Right renal pelvis (tissue), 4 donors: ENCODE measurements around the gene RPL3. TPM values are rescaled to one million over a fixed set of nuclear protein-coding genes. Genes with fewer than 3 reads are reported as not detected.

Experiments used
- DNase-seq, 4 donors: peaks; one replicate each; pipeline ENCODE4 v3.0.0-alpha.2; 2013; ENCODE audit warnings: low read depth in 4 of 4, low spot score in 3 of 4, missing footprints in 1 of 4
- polyA plus RNA-seq, 4 donors: library from polyadenylated mRNA; unstranded; fragments of 120-200 nt; gene quantifications; one replicate each; pipeline ENCODE4 v1.2.1, GENCODE V29; 2013; ENCODE audit not compliant: insufficient read length in 4 of 4

The RPL3 gene
- polyA plus RNA-seq, 4 donors, result 2,866 to 3,497 (median 3,191) TPM

DNA sequence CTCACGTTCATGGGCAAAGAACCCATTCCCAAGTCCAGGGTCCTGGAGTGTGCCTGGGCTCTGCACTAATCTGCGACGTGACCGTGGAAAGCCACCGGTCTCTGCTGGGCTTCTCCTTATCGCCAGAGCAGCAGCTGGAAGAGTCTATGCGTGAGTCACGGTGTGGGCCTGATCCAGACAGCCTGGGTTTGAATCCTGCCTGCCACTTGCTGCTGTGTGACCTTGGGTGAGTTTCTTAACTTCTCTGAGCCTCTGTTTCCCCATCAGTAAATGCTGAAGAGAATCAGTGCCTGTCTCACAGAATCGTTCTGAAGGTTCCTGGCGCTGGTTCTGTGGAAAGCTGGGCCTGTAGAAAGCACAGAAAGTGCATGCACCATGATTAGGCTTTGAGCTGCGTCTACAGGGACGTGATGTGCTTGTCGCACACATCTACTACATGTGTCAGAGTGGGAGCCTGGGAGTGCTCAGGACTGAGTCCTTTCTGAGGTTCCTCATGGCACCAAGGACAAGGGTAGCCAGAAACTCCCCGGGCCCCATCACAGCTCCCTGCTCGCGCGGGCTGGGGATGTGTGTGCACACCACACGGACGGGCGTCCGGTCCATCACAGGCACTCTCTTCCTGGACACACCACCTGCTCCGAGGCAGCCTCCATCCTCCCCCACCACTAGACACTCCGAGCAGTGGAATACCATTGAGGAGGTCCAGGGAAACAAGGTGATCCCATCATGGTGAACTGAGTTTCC is 54.1 kb downstream of the RPL3 start:
- DNase-seq, result no peak

DNA sequence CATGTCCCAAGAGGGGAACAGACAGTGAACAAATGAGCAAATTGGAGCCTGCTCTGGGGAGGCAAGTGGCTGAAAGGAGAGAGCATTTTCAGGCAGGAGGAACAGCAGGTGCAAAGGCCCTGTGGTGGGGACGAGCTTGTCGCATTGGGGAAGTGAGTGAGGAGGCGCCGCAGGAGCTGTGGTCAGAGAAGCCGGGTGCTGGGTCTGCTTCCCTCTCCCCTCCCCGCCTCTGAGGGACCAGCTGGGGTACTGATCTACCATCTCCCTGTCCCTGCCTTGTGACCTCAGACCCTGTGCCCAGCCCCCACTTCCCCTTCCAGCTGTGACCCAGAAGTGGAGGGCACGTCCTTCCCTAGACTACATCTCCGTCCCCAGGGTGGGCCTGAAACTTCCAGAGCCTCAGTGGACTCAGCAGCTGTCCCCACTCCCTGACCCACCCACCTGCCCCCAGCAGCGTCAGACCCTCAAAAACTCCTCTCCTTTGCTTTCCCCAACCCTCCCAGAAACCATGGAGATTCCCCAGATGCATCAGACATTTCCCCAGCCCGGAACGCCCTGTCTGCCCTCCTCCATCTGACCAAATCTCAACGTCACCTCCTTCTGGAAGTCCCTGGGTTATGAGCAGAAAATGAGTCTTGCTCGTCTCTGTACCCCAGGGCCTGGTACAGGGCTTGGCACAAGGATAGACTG is 54.9 kb downstream of the RPL3 start:
- no peak for DNase-seq

DNA sequence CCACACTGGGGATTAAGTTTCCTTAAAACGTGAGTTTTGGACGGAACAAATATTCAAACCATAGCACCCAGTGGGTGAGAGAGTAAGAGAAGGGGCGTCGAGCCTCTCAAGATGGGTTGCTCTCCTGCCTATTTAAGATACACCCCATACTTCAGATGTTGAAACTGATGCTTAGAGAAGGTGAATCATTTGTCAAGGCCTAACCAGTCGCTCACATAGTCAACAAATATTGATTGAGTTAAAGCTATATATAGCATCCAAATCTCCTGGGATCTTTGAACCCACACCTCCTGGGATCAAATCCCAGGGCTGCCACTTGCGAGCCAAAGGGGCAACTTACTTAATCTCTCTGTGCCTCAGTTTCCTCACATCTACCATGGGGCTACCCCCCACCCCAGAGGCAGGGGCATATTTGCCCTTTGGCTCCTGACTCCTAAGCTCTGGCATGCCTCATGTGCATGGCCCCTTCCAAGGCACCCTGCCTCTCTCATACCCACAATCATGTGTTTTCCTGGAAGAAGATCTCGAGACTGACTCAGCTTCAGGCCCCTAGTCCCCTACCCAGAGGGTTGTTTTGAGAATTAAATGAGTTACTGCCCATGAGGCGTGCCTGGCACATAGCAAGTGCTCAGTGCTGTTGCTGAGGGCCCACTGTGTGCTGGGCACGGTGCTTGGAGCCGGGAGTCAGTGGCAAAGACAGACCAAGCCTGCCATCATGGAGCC is 55.6 kb downstream of the RPL3 start:
- DNase-seq, result no peak

Other genes with a start within 250 kb of the RPL3 start
- 1 to 10 TPM; 6.6 to 9.8 (median 8.1) TPM for gene APOBEC3G, start 242.3 kb downstream of the RPL3 start, polyA plus RNA-seq
- under 1 TPM in 2 of 4 donors, not detected in 2; 0.20 to 0.27 TPM for gene APOBEC3H, start 222.4 kb downstream of the RPL3 start, polyA plus RNA-seq
- 1 to 10 TPM; 7.6 to 8.9 (median 8.7) TPM for gene CBX7, start 166.9 kb downstream of the RPL3 start, polyA plus RNA-seq
- gene PDGFB, start 74.6 kb downstream of the RPL3 start, polyA plus RNA-seq, result 10 to 100 TPM; 14.8 to 18.7 (median 16.5) TPM
- 10 to 100 TPM; 18.7 to 28.3 (median 21.3) TPM for gene SYNGR1, start 30.4 kb upstream of the RPL3 start, polyA plus RNA-seq
- 10 to 100 TPM; 25.5 to 33.0 (median 26.8) TPM for gene TAB1, start 80.2 kb upstream of the RPL3 start, polyA plus RNA-seq
- gene MGAT3, start 137.4 kb upstream of the RPL3 start, polyA plus RNA-seq, result 10 to 100 TPM; 20.8 to 27.4 (median 26.1) TPM
- gene MIEF1, start 182.7 kb upstream of the RPL3 start, polyA plus RNA-seq, result 10 to 100 TPM; 35.5 to 38.2 (median 37.1) TPM
- 100 to 1,000 TPM; 289 to 325 (median 312) TPM for gene ATF4, start 200.9 kb upstream of the RPL3 start, polyA plus RNA-seq
- 10 to 100 TPM; 44.8 to 66.4 (median 48.2) TPM for gene RPS19BP1, start 213.1 kb upstream of the RPL3 start, polyA plus RNA-seq